HG02763 (cell line): ENCODE data around the gene RNF220.

ENCODE experiments used
- ATAC-seq: cut with Tn5 transposase; IDR thresholded peaks from one replicate; pipeline ENCODE4 v1.9.1; 2021; ENCODE audit warnings: mild to moderate bottlenecking, moderate library complexity; ENCODE audit not compliant: unreplicated experiment

Gene RNF220

GRCh38 chr1:44605914-44606615, 201.0 kb downstream of the RNF220 start:
- ATAC-seq, result no peak

- ATAC-seq, result no peak
Measured at GRCh38 chr1:44606701-44607281, 201.7 kb downstream of the RNF220 start.

GRCh38 chr1:44608141-44608540, 203.1 kb downstream of the RNF220 start:
- ATAC-seq, result no peak

GRCh38 chr1:44609412-44609767, 204.3 kb downstream of the RNF220 start:
- no peak for ATAC-seq

- no peak for ATAC-seq
Measured at GRCh38 chr1:44609768-44610526, 204.9 kb downstream of the RNF220 start.

- ATAC-seq, result no peak
Measured at GRCh38 chr1:44610527-44611148, 205.6 kb downstream of the RNF220 start.

- no peak for ATAC-seq
Measured at GRCh38 chr1:44611419-44611818, 206.4 kb downstream of the RNF220 start.

GRCh38 chr1:44611866-44612265, 206.8 kb downstream of the RNF220 start:
- ATAC-seq, result no peak

GRCh38 chr1:44613941-44614340, 208.9 kb downstream of the RNF220 start:
- ATAC-seq, result no peak

GRCh38 chr1:44616284-44616990, 211.4 kb downstream of the RNF220 start:
- ATAC-seq, result no peak

GRCh38 chr1:44616991-44617702, 212.1 kb downstream of the RNF220 start:
- ATAC-seq, result no peak

- ATAC-seq, result no peak
Measured at GRCh38 chr1:44617703-44618029, 212.6 kb downstream of the RNF220 start.

GRCh38 chr1:44619261-44619900, 214.3 kb downstream of the RNF220 start:
- no peak for ATAC-seq

- no peak for ATAC-seq
Measured at GRCh38 chr1:44620072-44620471, 215.0 kb downstream of the RNF220 start.

- ATAC-seq, result no peak
Measured at GRCh38 chr1:44621841-44622286, 216.8 kb downstream of the RNF220 start.

GRCh38 chr1:44624268-44624901, 219.3 kb downstream of the RNF220 start:
- no peak for ATAC-seq

- ATAC-seq, result no peak
Measured at GRCh38 chr1:44625348-44625747, 220.3 kb downstream of the RNF220 start.

GRCh38 chr1:44628962-44629756, 224.1 kb downstream of the RNF220 start:
- no peak for ATAC-seq

GRCh38 chr1:44630116-44630515, 225.1 kb downstream of the RNF220 start:
- ATAC-seq, result no peak
